Left ventricle myocardium inferior (tissue), 1 donor: ENCODE results near the gene OLFM4. TPM values are rescaled to one million over a fixed set of nuclear protein-coding genes. Genes with fewer than 3 reads are reported as not detected.

Source experiments
- DNase-seq: peaks from one replicate; pipeline ENCODE4 v3.0.0-alpha.2; 2020
- H3K27ac ChIP-seq: fragments of 200-600 bp; replicated peaks from 2 replicates; pipeline ENCODE4 v1.8.0; 2021
- H3K27me3 ChIP-seq: fragments of 200-600 bp; 2 replicates; pipeline ENCODE4 v1.8.0; 2021; ENCODE audit warnings: low read depth
- H3K36me3 ChIP-seq: fragments of 200-600 bp; 2 replicates; pipeline ENCODE4 v1.8.0; 2021
- H3K4me1 ChIP-seq: fragments of 200-600 bp; 2 replicates; pipeline ENCODE4 v1.8.0; 2021
- H3K4me3 ChIP-seq: fragments of 200-600 bp; 2 replicates; pipeline ENCODE4 v1.8.0; 2021; ENCODE audit warnings: mild to moderate bottlenecking, moderate library complexity
- H3K9me3 ChIP-seq: fragments of 200-600 bp; replicated peaks from 2 replicates; pipeline ENCODE4 v1.8.0; 2021
- CTCF ChIP-seq: fragments of 200-600 bp; IDR thresholded peaks from 2 replicates; pipeline ENCODE4 v1.8.0; 2021; ENCODE audit warnings: antibody characterized with exemption, mild to moderate bottlenecking, borderline replicate concordance
- intact Hi-C: fragments of 100-400 bp; cut with micrococcal nuclease; formaldehyde crosslinking; loops from one replicate; pipeline ENCODE4 v1.11.0; 2022
- total RNA-seq: library from RNA; stranded (reverse); fragmentation: NEBNext Ultra II Directional; extraction: Animal tissue kit (Norgen Biotek cat#: 25700); gene quantifications from one replicate; pipeline ENCODE4 v1.2.1, GENCODE V29; 2021
- donor health status: DM: no; HTN: yes; CAD: no; lungs with severe emphysema.

OLFM4 gene
- total RNA-seq, 1 donor from 2014 or later: 0.55 TPM

GRCh38 chr13:53079691-53080090, 51.1 kb downstream of the OLFM4 start:
- H3K27me3 ChIP-seq: no peaks in the 10 kb centered on the region
- no peak for DNase-seq
- H3K4me3 ChIP-seq: no peak overlapping the region
- H3K9me3 ChIP-seq: peaks cover 22% of the 10 kb centered on the region
- intact Hi-C loops: no loop called here
- no peak for TF ChIP-seq CTCF
- H3K4me1 ChIP-seq: no peaks in the 10 kb centered on the region
- no peaks in the 10 kb centered on the region for H3K36me3 ChIP-seq
- no peak overlapping the region for H3K27ac ChIP-seq

- peaks cover 4% of the 10 kb centered on the region for H3K9me3 ChIP-seq
- intact Hi-C loops: no loop called here
- peaks cover 11% of the 10 kb centered on the region for H3K4me1 ChIP-seq
- TF ChIP-seq CTCF: no peak
- no peak for DNase-seq
- H3K36me3 ChIP-seq: no peaks in the 10 kb centered on the region
- H3K27me3 ChIP-seq: no peaks in the 10 kb centered on the region
- no peak overlapping the region for H3K4me3 ChIP-seq
- no peak overlapping the region for H3K27ac ChIP-seq
Measured at GRCh38 chr13:53088871-53089270, 60.3 kb downstream of the OLFM4 start.

- peaks cover 11% of the 10 kb centered on the region for H3K4me1 ChIP-seq
- H3K27me3 ChIP-seq: no peaks in the 10 kb centered on the region
- no peak overlapping the region for H3K27ac ChIP-seq
- no peak for DNase-seq
- H3K9me3 ChIP-seq: peaks cover 4% of the 10 kb centered on the region
- no peak for TF ChIP-seq CTCF
- no peaks in the 10 kb centered on the region for H3K36me3 ChIP-seq
- intact Hi-C loops: no loop called here
- no peak overlapping the region for H3K4me3 ChIP-seq
Measured at GRCh38 chr13:53089951-53090350, 61.3 kb downstream of the OLFM4 start.

GRCh38 chr13:53090461-53090860, 61.8 kb downstream of the OLFM4 start:
- Histone ChIP-seq H3K27me3 (no peaks in the 10 kb centered on the region), H3K27ac (no peak overlapping the region), H3K4me1 (peaks cover 11% of the 10 kb centered on the region), H3K36me3 (no peaks in the 10 kb centered on the region), H3K4me3 (no peak overlapping the region), H3K9me3 (peaks cover 4% of the 10 kb centered on the region)
- intact Hi-C loops: no loop called here
- TF ChIP-seq CTCF: no peak
- no peak for DNase-seq

- TF ChIP-seq CTCF: no peak
- H3K9me3 ChIP-seq: peaks cover 4% of the 10 kb centered on the region
- no peak overlapping the region for H3K4me3 ChIP-seq
- intact Hi-C loops: no loop called here
- H3K27ac ChIP-seq: no peak overlapping the region
- H3K36me3 ChIP-seq: no peaks in the 10 kb centered on the region
- no peak for DNase-seq
- no peaks in the 10 kb centered on the region for H3K27me3 ChIP-seq
- H3K4me1 ChIP-seq: peaks cover 11% of the 10 kb centered on the region
Measured at GRCh38 chr13:53092931-53093330, 64.3 kb downstream of the OLFM4 start.

GRCh38 chr13:53098455-53098854, 69.8 kb downstream of the OLFM4 start:
- Histone ChIP-seq H3K36me3 (no peaks in the 10 kb centered on the region), H3K27me3 (no peaks in the 10 kb centered on the region), H3K9me3 (no peaks in the 10 kb centered on the region), H3K4me1 (no peaks in the 10 kb centered on the region), H3K4me3 (no peak overlapping the region), H3K27ac (no peak overlapping the region)
- no peak for DNase-seq
- TF ChIP-seq CTCF: no peak
- intact Hi-C loops: no loop called here
